K562 (cell line): ENCODE measurements around the gene FIBP. TPM values are rescaled to one million over a fixed set of nuclear protein-coding genes. Genes with fewer than 3 reads are reported as not detected.
A peak's percentile ranks its signal among the peaks of the same experiment; 100 is the strongest.

ENCODE experiments used
- ATAC-seq: fragments of 200-7000 bp; cut with Tn5 transposase; 3 replicates; pipeline ENCODE4 v1.9.1; 2020; ENCODE audit warnings: moderate library complexity
- BruUV-seq: library from RNA; stranded (reverse); fragments of 400-500 nt; replicated peaks from 2 replicates; lab custom pipeline; 2021; lab: Mats Ljungman, UMichigan
- CTCF ChIA-PET: fragments of 300-600 bp; formaldehyde crosslinking; extraction: SDS; loops from one replicate; lab custom pipeline; 2021; ENCODE audit warnings: low intra/inter-chr PET ratio; lab: Yijun Ruan, JAX
- POLR2A ChIA-PET: fragments of 300-600, 350-650 bp; sonication (Branson Sonifier 250); formaldehyde crosslinking; extraction: SDS; loops from one replicate; lab custom pipeline; 2021; ENCODE audit warnings: antibody characterized with exemption, inconsistent platforms; lab: Yijun Ruan, JAX
- DNase-seq, 4 experiments: peaks; one replicate each; pipeline versions ENCODE4 v3.0.0 to v3.0.0-alpha.2; 2011 to 2018; ENCODE audit warnings: low spot score in 3 of 4, mixed read lengths in 3 of 4; ENCODE audit errors: extremely low read depth in 1 of 4
- FAIRE-seq: peaks from 2 replicates; lab custom pipeline; 2011; peaks lifted over from hg19 to GRCh38; lab: Jason Lieb, UNC
- H2AFZ ChIP-seq: 2 replicates; pipeline ENCODE4 v1.6.0; 2011; ENCODE audit warnings: low read depth, low read length, control low read depth, inconsistent platforms
- H3K27ac ChIP-seq: fragments of 200-600 bp; 3 replicates; pipeline ENCODE4 v1.8.0; 2011; ENCODE audit warnings: low read depth, mild to moderate bottlenecking, control low read depth, inconsistent platforms, low read length, moderate library complexity, mixed read lengths; ENCODE audit errors: extremely low read depth
- H3K27me3 ChIP-seq, 2 experiments: fragments of 300-600 bp in 1 of 2; 2 replicates in 1 of 2; 3 replicates in 1 of 2; pipeline versions ENCODE4 v1.6.0 to v1.8.0; 2011; ENCODE audit warnings: inconsistent platforms in 2 of 2, low read length in 2 of 2, mild to moderate bottlenecking in 1 of 2, mixed read lengths in 1 of 2, moderate library complexity in 1 of 2; ENCODE audit not compliant: control insufficient read depth in 2 of 2, insufficient read depth in 2 of 2
- H3K36me3 ChIP-seq: fragments of 300-600 bp; 3 replicates; pipeline ENCODE4 v1.8.0; 2011; ENCODE audit warnings: mild to moderate bottlenecking, low read length, inconsistent platforms; ENCODE audit not compliant: control insufficient read depth, insufficient read depth
- H3K4me1 ChIP-seq, 2 experiments: fragments of 200-600 bp in 1 of 2; replicated peaks in 1 of 2; 2 replicates in 1 of 2; 3 replicates in 1 of 2; pipeline versions ENCODE4 v1.5.1 to v1.8.0; 2011; ENCODE audit warnings: inconsistent platforms in 2 of 2, low read length in 2 of 2, mild to moderate bottlenecking in 1 of 2, mixed read lengths in 1 of 2, moderate library complexity in 1 of 2; ENCODE audit not compliant: control insufficient read depth in 2 of 2, insufficient read depth in 2 of 2
- H3K4me2 ChIP-seq: 2 replicates; pipeline ENCODE4 v1.6.1; 2011; ENCODE audit warnings: low read length, control low read depth, inconsistent platforms, mixed read lengths; ENCODE audit not compliant: insufficient read depth
- H3K4me3 ChIP-seq: fragments of 200-600 bp; sonication (generic), shearing (Covaris generic); 2 replicates; pipeline ENCODE4 v1.5.1; 2016; ENCODE audit warnings: control low read depth, inconsistent platforms
- H3K79me2 ChIP-seq: fragments of 200-600 bp; 3 replicates; pipeline ENCODE4 v1.8.0; 2011; ENCODE audit warnings: low read length, inconsistent platforms; ENCODE audit not compliant: control insufficient read depth, insufficient read depth
- H3K9ac ChIP-seq, 2 experiments: 2 replicates each; pipeline versions ENCODE4 v1.6.0 to v1.6.1; 2011; ENCODE audit warnings: low read depth in 2 of 2, low read length in 2 of 2, control low read depth in 1 of 2, inconsistent platforms in 1 of 2, mild to moderate bottlenecking in 1 of 2, mixed read lengths in 1 of 2; ENCODE audit not compliant: insufficient read depth in 1 of 2
- H3K9me1 ChIP-seq: one replicate; pipeline ENCODE4 v1.6.0; 2011; ENCODE audit warnings: inconsistent platforms, mild to moderate bottlenecking, low read length, moderate library complexity; ENCODE audit not compliant: control insufficient read depth, insufficient read depth
- H3K9me3 ChIP-seq: replicated peaks from 2 replicates; pipeline ENCODE4 v1.5.1; 2011; ENCODE audit warnings: low read depth, low read length, inconsistent platforms; ENCODE audit not compliant: control insufficient read depth, insufficient read depth
- H4K20me1 ChIP-seq: replicated peaks from 2 replicates; pipeline ENCODE4 v1.6.1; 2011; ENCODE audit warnings: low read length, inconsistent platforms, mixed read lengths; ENCODE audit not compliant: control insufficient read depth, insufficient read depth
- CBFA2T2 ChIP-seq: fragments of 450-650 bp; conservative IDR thresholded peaks from 2 replicates; pipeline ENCODE4 v1.6.1; 2017; ENCODE audit warnings: mild to moderate bottlenecking
- EZH2 ChIP-seq: IDR thresholded peaks from 2 replicates; pipeline ENCODE4 v1.6.1; 2012; ENCODE audit warnings: low read depth, mild to moderate bottlenecking, inconsistent platforms, low read length, borderline replicate concordance
- PCBP1 ChIP-seq: fragments of 200-400 bp; formaldehyde crosslinking; IDR thresholded peaks from 2 replicates; pipeline ENCODE4 v1.6.1; 2018; ENCODE audit warnings: mild to moderate bottlenecking, low read depth, low read length; ENCODE audit not compliant: poor library complexity, severe bottlenecking
- POLR2AphosphoS5 ChIP-seq: IDR thresholded peaks from 2 replicates; pipeline ENCODE4 v1.6.1; 2011; ENCODE audit warnings: mild to moderate bottlenecking, low read depth, low read length, moderate library complexity; ENCODE audit not compliant: control insufficient read depth, insufficient read depth
- RBM22 ChIP-seq: fragments of 200-400 bp; formaldehyde crosslinking; IDR thresholded peaks from 2 replicates; pipeline ENCODE4 v1.6.1; 2018; ENCODE audit warnings: low read length, low read depth; ENCODE audit not compliant: poor library complexity, severe bottlenecking
- TAF1 ChIP-seq: IDR thresholded peaks from 2 replicates; pipeline ENCODE4 v1.6.1; 2011; ENCODE audit warnings: mild to moderate bottlenecking, low read length, moderate library complexity; ENCODE audit not compliant: insufficient read depth, control insufficient read depth, severe bottlenecking; ENCODE audit errors: extremely low read depth
- ZKSCAN1 ChIP-seq: fragments of 150-350 bp; IDR thresholded peaks from 2 replicates; pipeline ENCODE4 v1.6.1; 2016; ENCODE audit warnings: low read depth, low read length
- WGBS: fragments of 100-300 bp; shearing (Covaris generic); methylation state at CpG from one replicate; pipeline ENCODE4 v1.1.6; 2016; ENCODE audit warnings: low coverage, mixed read lengths; ENCODE audit not compliant: insufficient coverage; ENCODE audit errors: missing lambda C conversion rate; 5-methylcytosine and 5-hydroxymethylcytosine counted together
- in situ Hi-C: fragments of 300-500 bp; cut with MboI; formaldehyde crosslinking; loops from 4 replicates; pipeline ENCODE4 v1.15.0; 2018; ENCODE audit warnings: inconsistent platforms, mixed read lengths
- intact Hi-C: fragments of 100-400 bp; cut with micrococcal nuclease; formaldehyde crosslinking; loops from 2 replicates; pipeline ENCODE4 v1.14.2; 2022
- polyA plus RNA-seq, 8 experiments: library from polyadenylated mRNA; depleted of rRNA in 4 of 8; stranded (reverse) in 5 of 8; unstranded in 3 of 8; fragments of >200 nt; fragmentation: Nextera tagmentation in 2 of 8; fragmentation: Illumina TruSeq in 1 of 8; extraction: Ambion mirVana in 2 of 8; extraction: Trizol in 1 of 8; gene quantifications; 2 replicates each; pipeline versions ENCODE4 v1.2.1 to v1.2.3, GENCODE V29; 2011 to 2014; ENCODE audit warnings: inconsistent platforms in 1 of 8, missing spikeins in 1 of 8
- total RNA-seq, 7 experiments: library from RNA; depleted of rRNA in 6 of 7; stranded (reverse); fragments of >200 nt in 6 of 7; fragmentation: Illumina TruSeq in 2 of 7; extraction: Trizol in 2 of 7; gene quantifications; 2 replicates each; pipeline versions ENCODE4 v1.2.1 to v1.2.3, GENCODE V29; 2011 to 2021; ENCODE audit warnings: low replicate concordance in 1 of 7

FIBP gene
- total and polyA plus RNA-seq, 9 of the 15 experiments (the other 6 are each of a cell fraction or from before 2014, with no cell fraction given): 41.2 to 79.2 (median 48.6) TPM

DNA sequence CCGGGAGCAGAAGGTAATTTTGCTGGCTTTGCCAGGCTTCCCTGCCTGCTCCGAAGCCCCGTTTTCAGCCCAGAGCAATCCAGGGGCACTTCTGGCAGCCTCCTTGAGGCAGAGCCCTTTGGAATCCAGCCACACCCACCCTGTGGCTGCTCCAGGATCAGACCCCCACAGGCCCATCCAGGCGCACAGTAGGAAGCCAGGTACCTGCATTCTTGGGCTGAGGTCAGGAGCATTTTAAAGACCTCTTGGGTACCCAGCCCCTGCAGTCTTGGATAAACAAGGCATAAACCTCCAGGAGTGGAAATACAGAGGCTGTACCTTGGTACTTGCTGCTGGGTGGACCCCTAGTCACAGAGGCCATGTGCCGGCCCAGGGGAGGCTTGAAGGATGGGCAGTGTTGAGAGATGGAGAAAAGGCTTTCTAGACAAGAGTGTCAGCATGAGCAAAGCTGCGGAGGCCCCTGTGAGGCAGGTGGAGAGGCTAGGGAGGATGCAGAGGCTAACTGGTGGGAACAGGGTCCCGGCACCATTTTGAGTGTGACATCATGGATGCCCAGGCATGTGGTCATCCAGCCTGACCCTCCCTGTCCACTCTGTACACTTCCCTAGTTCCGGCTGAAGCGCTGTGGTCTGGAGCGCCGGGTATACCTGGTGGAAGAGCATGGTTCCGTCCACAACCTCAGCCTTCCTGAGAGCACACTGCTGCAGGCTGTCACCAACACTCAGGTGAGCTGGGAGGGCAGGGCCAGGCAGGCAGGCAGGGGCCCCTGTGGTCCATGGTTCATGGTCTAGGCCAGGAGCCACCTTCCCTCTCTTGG is 24.2 kb downstream of the FIBP start:
- no peak overlapping the region for H3K4me3 ChIP-seq
- H4K20me1 ChIP-seq: no peaks in the 10 kb centered on the region
- H2AFZ ChIP-seq: no peak overlapping the region
- H3K4me1 ChIP-seq: peaks cover 22 to 79% of the 10 kb centered on the region in 2 experiments
- no peak for ATAC-seq
- no peak overlapping the region for H3K4me2 ChIP-seq
- FAIRE-seq: no peak
- no peaks in the 10 kb centered on the region for H3K9me1 ChIP-seq
- 86% methylated on average over 12 of the region's 12 CpGs for WGBS
- no peaks in the 10 kb centered on the region; a peak in 1 of 5 replicates for H3K27me3 ChIP-seq
- no peaks in the 10 kb centered on the region for H3K9me3 ChIP-seq
- H3K9ac ChIP-seq: peak overlapping the region in 1 of 2 experiments; percentile 7; a peak in 1 of 4 replicates
- POLR2A ChIA-PET: interaction anchor here (0.5 to 8.2 kb wide), 7 partner anchors 8 to 46 kb away, joined by 3 to 147 read pairs (median 4); partner anchors contain the start of genes CCDC85B, CTSW and FIBP
- in situ Hi-C loops: no loop called here
- CTCF ChIA-PET: no interaction called here
- no peak for DNase-seq
- BruUV-seq: no TSS peak
- peaks cover 72% of the 10 kb centered on the region; the same call in 2 of the 3 replicates for H3K36me3 ChIP-seq
- peaks cover 26% of the 10 kb centered on the region for H3K79me2 ChIP-seq
- peak; percentile 3 for TF ChIP-seq PCBP1
- 0 out of 2 replicates have a peak, but pooled peaks have one; percentile 5 for TF ChIP-seq POLR2AphosphoS5
- TF ChIP-seq ZKSCAN1: 0 out of 2 replicates have a peak, but pooled peaks have one; percentile 60
- TF ChIP-seq TAF1: no peak
- TF ChIP-seq RBM22: peak; percentile 31
- TF ChIP-seq EZH2: no peak
- TF ChIP-seq CBFA2T2: no peak
- TF ChIP-seq, all 486 proteins: peak for 4
- H3K27ac ChIP-seq: no peak overlapping the region
- intact Hi-C loops: no loop called here
